Measurements from ENCODE around the gene SLC39A9. TPM values are rescaled to one million over a fixed set of nuclear protein-coding genes. Genes with fewer than 3 reads are reported as not detected.

Gene SLC39A9
- total and polyA plus RNA-seq, 2 experiments from 2014 or later, result 33.4 to 109 TPM

DNA sequence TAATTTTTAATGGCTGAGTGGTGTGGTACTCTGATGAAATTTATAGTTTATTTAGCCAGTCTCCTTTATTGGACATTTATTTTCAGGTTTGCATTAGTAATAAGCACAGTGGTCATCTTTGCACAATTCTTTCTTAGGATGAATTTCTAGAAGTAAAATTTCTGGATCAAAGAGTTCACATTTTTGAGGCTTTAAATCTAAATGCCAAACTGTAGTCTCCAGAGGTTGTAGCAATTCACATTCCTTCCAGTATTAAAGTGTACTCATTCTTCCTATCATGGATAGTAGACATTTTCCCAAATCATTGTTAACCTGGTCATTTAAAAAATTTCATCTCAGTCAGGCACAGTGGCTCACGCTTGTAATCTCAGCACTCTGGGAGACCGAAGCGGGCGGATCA, 24.8 kb downstream of the SLC39A9 start:
- no peak overlapping the region for H3K4me3 ChIP-seq
- H3K36me3 ChIP-seq (replicated peaks; ENCODE audit: insufficient read depth, low read depth), result no peaks in the 10 kb centered on the region
- TF ChIP-seq, protein P1, sequence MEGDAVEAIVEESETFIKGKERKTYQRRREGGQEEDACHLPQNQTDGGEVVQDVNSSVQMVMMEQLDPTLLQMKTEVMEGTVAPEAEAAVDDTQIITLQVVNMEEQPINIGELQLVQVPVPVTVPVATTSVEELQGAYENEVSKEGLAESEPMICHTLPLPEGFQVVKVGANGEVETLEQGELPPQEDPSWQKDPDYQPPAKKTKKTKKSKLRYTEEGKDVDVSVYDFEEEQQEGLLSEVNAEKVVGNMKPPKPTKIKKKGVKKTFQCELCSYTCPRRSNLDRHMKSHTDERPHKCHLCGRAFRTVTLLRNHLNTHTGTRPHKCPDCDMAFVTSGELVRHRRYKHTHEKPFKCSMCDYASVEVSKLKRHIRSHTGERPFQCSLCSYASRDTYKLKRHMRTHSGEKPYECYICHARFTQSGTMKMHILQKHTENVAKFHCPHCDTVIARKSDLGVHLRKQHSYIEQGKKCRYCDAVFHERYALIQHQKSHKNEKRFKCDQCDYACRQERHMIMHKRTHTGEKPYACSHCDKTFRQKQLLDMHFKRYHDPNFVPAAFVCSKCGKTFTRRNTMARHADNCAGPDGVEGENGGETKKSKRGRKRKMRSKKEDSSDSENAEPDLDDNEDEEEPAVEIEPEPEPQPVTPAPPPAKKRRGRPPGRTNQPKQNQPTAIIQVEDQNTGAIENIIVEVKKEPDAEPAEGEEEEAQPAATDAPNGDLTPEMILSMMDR (IDR thresholded peaks at IDR 0.05; ENCODE audit: poor library complexity), result no peak
- no peak for TF ChIP-seq EZH2 (IDR thresholded peaks at IDR 0.05; ENCODE audit: borderline replicate concordance)
- no peak for TF ChIP-seq EZH2phosphoT487 (IDR thresholded peaks at IDR 0.05; ENCODE audit: low read depth, severe bottlenecking, unreplicated experiment)
- H3K79me2 ChIP-seq, result peaks cover 57% of the 10 kb centered on the region
- H3K9me2 ChIP-seq (replicated peaks; ENCODE audit: insufficient read depth), result no peaks in the 10 kb centered on the region
- peaks cover 6% of the 10 kb centered on the region for H4K20me1 ChIP-seq (ENCODE audit: insufficient read depth, poor library complexity, severe bottlenecking)
- no peak overlapping the region for H3K4me2 ChIP-seq
- H3K4me1 ChIP-seq (ENCODE audit: insufficient read depth), result no peaks in the 10 kb centered on the region
- no peaks in the 10 kb centered on the region for H3K27me3 ChIP-seq
- H2AFZ ChIP-seq, result no peak overlapping the region
- no peaks in the 10 kb centered on the region for H3K9me3 ChIP-seq (ENCODE audit: low read depth)
- DNase-seq (ENCODE audit: low spot score), result no peak
- 98% methylated on average over 4 of the region's 4 CpGs for WGBS (ENCODE audit: low lambda C conversion rate, missing lambda C conversion rate)
- H3K27ac ChIP-seq, result no peak overlapping the region

GRCh38 chr14:69424149-69424923, 25.8 kb downstream of the SLC39A9 start:
- TF ChIP-seq, protein P1 (IDR thresholded peaks at IDR 0.05; ENCODE audit: poor library complexity), result no peak
- TF ChIP-seq EZH2 (IDR thresholded peaks at IDR 0.05; ENCODE audit: borderline replicate concordance) (no peak), EZH2phosphoT487 (IDR thresholded peaks at IDR 0.05; ENCODE audit: low read depth, severe bottlenecking, unreplicated experiment) (no peak)
- H3K4me3 ChIP-seq, result no peak overlapping the region
- no peaks in the 10 kb centered on the region for H3K9me2 ChIP-seq (replicated peaks; ENCODE audit: insufficient read depth)
- H3K4me1 ChIP-seq (ENCODE audit: insufficient read depth), result no peaks in the 10 kb centered on the region
- H4K20me1 ChIP-seq (ENCODE audit: insufficient read depth, poor library complexity, severe bottlenecking), result peaks cover 6% of the 10 kb centered on the region
- no peaks in the 10 kb centered on the region for H3K36me3 ChIP-seq (replicated peaks; ENCODE audit: insufficient read depth, low read depth)
- H3K27ac ChIP-seq, result no peak overlapping the region
- H3K27me3 ChIP-seq, result no peaks in the 10 kb centered on the region
- DNase-seq (ENCODE audit: low spot score), result no peak
- peaks cover 49% of the 10 kb centered on the region for H3K79me2 ChIP-seq
- H3K9me3 ChIP-seq (ENCODE audit: low read depth), result no peaks in the 10 kb centered on the region
- WGBS (ENCODE audit: low lambda C conversion rate, missing lambda C conversion rate), result 89% methylated on average over 2 of the region's 2 CpGs
- no peak overlapping the region for H3K4me2 ChIP-seq
- no peak overlapping the region for H2AFZ ChIP-seq

GRCh38 chr14:69427596-69427995, 29.1 kb downstream of the SLC39A9 start:
- Histone ChIP-seq H3K36me3 (replicated peaks; ENCODE audit: insufficient read depth, low read depth) (no peaks in the 10 kb centered on the region), H3K4me3 (no peak overlapping the region), H3K4me1 (ENCODE audit: insufficient read depth) (no peaks in the 10 kb centered on the region), H3K79me2 (peaks cover 48% of the 10 kb centered on the region), H3K27ac (no peak overlapping the region), H3K9me2 (replicated peaks; ENCODE audit: insufficient read depth) (no peaks in the 10 kb centered on the region), H3K9me3 (ENCODE audit: low read depth) (no peaks in the 10 kb centered on the region), H4K20me1 (ENCODE audit: insufficient read depth, poor library complexity, severe bottlenecking) (peaks cover 9% of the 10 kb centered on the region), H3K4me2 (no peak overlapping the region), H2AFZ (no peak overlapping the region), H3K27me3 (no peaks in the 10 kb centered on the region)
- no peak for TF ChIP-seq EZH2phosphoT487 (IDR thresholded peaks at IDR 0.05; ENCODE audit: low read depth, severe bottlenecking, unreplicated experiment)
- TF ChIP-seq, protein P1 (IDR thresholded peaks at IDR 0.05; ENCODE audit: poor library complexity), result no peak
- no peak for TF ChIP-seq EZH2 (IDR thresholded peaks at IDR 0.05; ENCODE audit: borderline replicate concordance)
- 100% methylated on average over 1 of the region's 1 CpG for WGBS (ENCODE audit: low lambda C conversion rate, missing lambda C conversion rate)
- no peak for DNase-seq (ENCODE audit: low spot score)

Measured in hepatocyte (in vitro differentiated cells).